Activated gamma-delta T cell treated with Interleukin-2 at 50 U/mL for 16 hours (primary cell): ENCODE measurements around the gene SLC24A3.
"Not testable (repeated sequence)": the region's sequence is repeated elsewhere in the genome, so short reads cannot be mapped to it uniquely, and the experiment has no call there.

Experiments
- DNase-seq: peaks from one replicate; pipeline ENCODE4 v3.0.0-alpha.2; 2020

Gene SLC24A3

GRCh38 chr20:19615629-19616028 lies 403.2 kb downstream of the SLC24A3 start:
- DNase-seq: no peak

GRCh38 chr20:19616081-19616480 lies 403.6 kb downstream of the SLC24A3 start:
- DNase-seq: no peak

GRCh38 chr20:19616620-19617019 lies 404.2 kb downstream of the SLC24A3 start:
- DNase-seq: no peak

GRCh38 chr20:19617256-19617655 lies 404.8 kb downstream of the SLC24A3 start:
- DNase-seq: no peak

- no peak for DNase-seq
Measured at GRCh38 chr20:19618711-19619110, 406.3 kb downstream of the SLC24A3 start.

- DNase-seq: no peak
Measured at GRCh38 chr20:19619904-19620430, 407.5 kb downstream of the SLC24A3 start.

- DNase-seq: no peak
Measured at GRCh38 chr20:19620446-19620845, 408.0 kb downstream of the SLC24A3 start.

GRCh38 chr20:19621072-19621471 lies 408.6 kb downstream of the SLC24A3 start:
- DNase-seq: no peak

- no peak for DNase-seq
Measured at GRCh38 chr20:19624221-19624965, 412.0 kb downstream of the SLC24A3 start.

GRCh38 chr20:19625426-19625825 lies 413.0 kb downstream of the SLC24A3 start:
- no peak for DNase-seq

GRCh38 chr20:19626896-19627295 lies 414.5 kb downstream of the SLC24A3 start:
- DNase-seq: no peak

- DNase-seq: peak; percentile 21
Measured at GRCh38 chr20:19628570-19629134, 416.2 kb downstream of the SLC24A3 start.

- DNase-seq: no peak
Measured at GRCh38 chr20:19631410-19631809, 419.0 kb downstream of the SLC24A3 start.

- no peak for DNase-seq
Measured at GRCh38 chr20:19633985-19634384, 421.5 kb downstream of the SLC24A3 start.

GRCh38 chr20:19639471-19640045 lies 427.1 kb downstream of the SLC24A3 start:
- not testable (repeated sequence) for DNase-seq

GRCh38 chr20:19642860-19643259 lies 430.4 kb downstream of the SLC24A3 start:
- no peak for DNase-seq

- no peak for DNase-seq
Measured at GRCh38 chr20:19644085-19644484, 431.6 kb downstream of the SLC24A3 start.

- no peak for DNase-seq
Measured at GRCh38 chr20:19646963-19647362, 434.5 kb downstream of the SLC24A3 start.

GRCh38 chr20:19648024-19648423 lies 435.6 kb downstream of the SLC24A3 start:
- DNase-seq: no peak

GRCh38 chr20:19649041-19649440 lies 436.6 kb downstream of the SLC24A3 start:
- no peak for DNase-seq

GRCh38 chr20:19652591-19653026 lies 440.2 kb downstream of the SLC24A3 start:
- no peak for DNase-seq

GRCh38 chr20:19653327-19653726 lies 440.9 kb downstream of the SLC24A3 start:
- no peak for DNase-seq

- DNase-seq: no peak
Measured at GRCh38 chr20:19654921-19655320, 442.5 kb downstream of the SLC24A3 start.

GRCh38 chr20:19658137-19658536 lies 445.7 kb downstream of the SLC24A3 start:
- no peak for DNase-seq
